ENCODE measurements around the gene GDF10. TPM values are rescaled to one million over a fixed set of nuclear protein-coding genes. Genes with fewer than 3 reads are reported as not detected.

Gene GDF10
- total and polyA plus RNA-seq, 7 donors: 0.03 to 0.58 (median 0.14) TPM; not detected in 2

- no peak for ATAC-seq
Measured at GRCh38 chr10:47276576-47277351, 23.2 kb upstream of the GDF10 start.

GRCh38 chr10:47277352-47278151 lies 22.4 kb upstream of the GDF10 start:
- intact Hi-C loops (cut with DNase I): no loop called here
- TF ChIP-seq, protein P1, sequence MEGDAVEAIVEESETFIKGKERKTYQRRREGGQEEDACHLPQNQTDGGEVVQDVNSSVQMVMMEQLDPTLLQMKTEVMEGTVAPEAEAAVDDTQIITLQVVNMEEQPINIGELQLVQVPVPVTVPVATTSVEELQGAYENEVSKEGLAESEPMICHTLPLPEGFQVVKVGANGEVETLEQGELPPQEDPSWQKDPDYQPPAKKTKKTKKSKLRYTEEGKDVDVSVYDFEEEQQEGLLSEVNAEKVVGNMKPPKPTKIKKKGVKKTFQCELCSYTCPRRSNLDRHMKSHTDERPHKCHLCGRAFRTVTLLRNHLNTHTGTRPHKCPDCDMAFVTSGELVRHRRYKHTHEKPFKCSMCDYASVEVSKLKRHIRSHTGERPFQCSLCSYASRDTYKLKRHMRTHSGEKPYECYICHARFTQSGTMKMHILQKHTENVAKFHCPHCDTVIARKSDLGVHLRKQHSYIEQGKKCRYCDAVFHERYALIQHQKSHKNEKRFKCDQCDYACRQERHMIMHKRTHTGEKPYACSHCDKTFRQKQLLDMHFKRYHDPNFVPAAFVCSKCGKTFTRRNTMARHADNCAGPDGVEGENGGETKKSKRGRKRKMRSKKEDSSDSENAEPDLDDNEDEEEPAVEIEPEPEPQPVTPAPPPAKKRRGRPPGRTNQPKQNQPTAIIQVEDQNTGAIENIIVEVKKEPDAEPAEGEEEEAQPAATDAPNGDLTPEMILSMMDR (IDR thresholded peaks at IDR 0.05): no peak
- Histone ChIP-seq H3K4me3 (no peak overlapping the region), H3K9me3 (no peaks in the 10 kb centered on the region), H3K36me3 (ENCODE audit: insufficient read depth in 1 of 2, low read depth in 1 of 2) (no peaks in the 10 kb centered on the region), H3K4me1 (no peaks in the 10 kb centered on the region), H3K27me3 (ENCODE audit: insufficient read depth in 3 of 3, low read length in 2 of 3) (no peaks in the 10 kb centered on the region), H3K27ac (no peak overlapping the region)
- DNase-seq (no peak), ATAC-seq (peak in 2 of 4 donors; percentile 31 to 40)
- 59 to 73% (median 60%) methylated on average over 7 of the region's 7 CpGs for WGBS, 3 donors

More at GRCh38 chr10:47276576-47277351, 23.2 kb upstream of the GDF10 start:
- intact Hi-C loops (cut with DNase I): no loop called here
- Histone ChIP-seq H3K4me1 (no peaks in the 10 kb centered on the region), H3K27ac (no peak overlapping the region), H3K36me3 (ENCODE audit: insufficient read depth in 1 of 2, low read depth in 1 of 2) (no peaks in the 10 kb centered on the region), H3K4me3 (no peak overlapping the region), H3K27me3 (ENCODE audit: insufficient read depth in 3 of 3, low read length in 2 of 3) (no peaks in the 10 kb centered on the region), H3K9me3 (no peaks in the 10 kb centered on the region)
- DNase-seq: no peak
- TF ChIP-seq, protein P1 (IDR thresholded peaks at IDR 0.05): no peak
- WGBS, 3 donors: 79 to 81% (median 80%) methylated on average over 11 of the region's 11 CpGs

DNA sequence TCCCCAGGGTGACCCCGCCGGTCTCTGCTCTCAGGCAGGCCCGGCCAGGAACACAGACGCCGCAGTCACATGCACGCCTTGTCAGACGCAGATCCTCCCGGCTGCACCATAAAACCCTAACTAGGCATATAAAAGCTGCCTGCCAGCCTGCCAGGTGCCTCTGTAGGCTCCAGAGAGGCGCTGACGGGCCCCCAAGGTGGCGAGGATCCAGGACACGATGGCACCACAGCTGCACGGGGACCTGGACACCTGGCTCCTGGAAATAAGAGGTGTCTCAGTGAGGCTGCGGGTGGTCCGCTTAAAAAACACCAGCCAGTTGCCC lies 21.9 kb upstream of the GDF10 start:
- intact Hi-C loops (cut with DNase I): no loop called here
- no peak overlapping the region for H3K4me3 ChIP-seq
- no peaks in the 10 kb centered on the region for H3K9me3 ChIP-seq
- no peaks in the 10 kb centered on the region for H3K36me3 ChIP-seq (ENCODE audit: insufficient read depth in 1 of 2, low read depth in 1 of 2)
- TF ChIP-seq, protein P1 (IDR thresholded peaks at IDR 0.05): no peak
- 80 to 86% (median 82%) methylated on average over 15 of the region's 15 CpGs for WGBS, 3 donors
- DNase-seq (no peak), ATAC-seq (no peak)
- no peak overlapping the region for H3K27ac ChIP-seq
- H3K27me3 ChIP-seq (ENCODE audit: insufficient read depth in 3 of 3, low read length in 2 of 3): peaks cover 0 to under 1% (median 0%) of the 10 kb centered on the region in 3 donors
- H3K4me1 ChIP-seq: no peaks in the 10 kb centered on the region

DNA sequence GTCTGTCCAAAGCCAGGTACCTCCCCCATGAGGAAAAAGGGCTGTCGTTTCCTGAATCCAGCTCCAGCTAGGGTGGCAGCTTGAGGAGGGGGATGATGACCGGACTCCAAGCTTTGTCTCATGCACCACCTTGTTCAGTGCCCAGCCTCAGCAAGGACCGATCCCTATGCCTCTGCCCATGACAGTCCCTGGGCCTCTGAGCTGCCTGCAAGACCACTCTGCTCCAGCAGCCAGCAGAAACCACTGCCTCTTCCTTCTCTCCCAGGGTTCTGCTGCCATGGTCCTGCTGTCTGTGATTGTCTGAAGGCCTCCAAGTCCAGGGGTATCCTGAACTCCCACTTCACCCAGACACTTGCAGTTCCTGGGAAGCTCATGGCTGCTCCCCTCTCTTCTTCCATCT lies 21.3 kb upstream of the GDF10 start:
- no peak for ATAC-seq
- TF ChIP-seq, protein P1 (IDR thresholded peaks at IDR 0.05): no peak
- Histone ChIP-seq H3K9me3 (no peaks in the 10 kb centered on the region), H3K4me1 (no peaks in the 10 kb centered on the region), H3K36me3 (ENCODE audit: insufficient read depth in 1 of 2, low read depth in 1 of 2) (no peaks in the 10 kb centered on the region), H3K27me3 (ENCODE audit: insufficient read depth in 3 of 3, low read length in 2 of 3) (peaks cover 0 to 1% (median 0%) of the 10 kb centered on the region in 3 donors), H3K4me3 (no peak overlapping the region), H3K27ac (no peak overlapping the region)
- DNase-seq: no peak
- WGBS, 3 donors: 72 to 84% (median 84%) methylated on average over 3 of the region's 3 CpGs
- intact Hi-C loops (cut with DNase I): no loop called here
